Measurements from ENCODE around the gene PAPSS2. TPM values are rescaled to one million over a fixed set of nuclear protein-coding genes. Genes with fewer than 3 reads are reported as not detected.

Gene PAPSS2
- total RNA-seq, 1 donor: 96.9 TPM

DNA sequence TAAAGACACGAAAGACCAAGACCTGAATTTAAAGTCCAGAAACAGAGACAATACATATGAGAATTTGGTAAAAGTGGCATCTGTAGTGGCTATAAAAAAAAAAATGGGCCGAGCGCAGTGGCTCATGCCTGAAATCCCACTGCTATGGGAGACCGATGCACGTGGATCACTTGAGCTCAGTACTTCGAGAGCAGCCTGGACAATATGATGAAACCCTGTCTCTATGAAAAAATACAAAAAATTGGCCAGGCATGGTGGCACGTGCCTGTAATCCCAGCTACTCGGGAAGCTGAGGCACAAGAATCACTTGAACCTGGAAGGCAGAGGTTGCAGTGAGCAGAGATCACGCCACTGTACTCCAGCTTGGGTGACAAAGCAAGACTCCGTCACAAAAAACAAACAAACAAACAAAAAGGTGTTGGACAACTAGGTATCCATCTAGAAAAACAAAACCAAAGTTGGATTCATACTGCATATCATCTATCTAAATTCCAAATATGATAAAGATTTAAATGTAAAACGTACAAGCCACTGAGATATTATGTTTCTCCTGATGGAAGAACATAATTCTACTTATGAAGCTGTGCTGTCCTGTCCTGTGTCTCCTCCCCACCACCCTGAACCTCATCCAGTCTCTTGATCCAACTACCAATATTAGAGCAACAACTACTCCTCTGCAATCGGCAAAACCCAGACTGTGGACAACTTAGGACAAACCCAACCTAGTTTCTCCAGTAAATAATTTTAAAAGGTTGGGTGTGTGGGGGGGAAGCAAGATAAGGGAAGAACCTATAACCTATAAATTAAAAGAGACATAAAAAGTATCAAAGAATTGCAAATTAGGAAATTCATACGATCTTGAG is 104.6 kb downstream of the PAPSS2 start:
- DNase-seq (ENCODE audit: low read depth): no peak
- TF ChIP-seq, protein P1, sequence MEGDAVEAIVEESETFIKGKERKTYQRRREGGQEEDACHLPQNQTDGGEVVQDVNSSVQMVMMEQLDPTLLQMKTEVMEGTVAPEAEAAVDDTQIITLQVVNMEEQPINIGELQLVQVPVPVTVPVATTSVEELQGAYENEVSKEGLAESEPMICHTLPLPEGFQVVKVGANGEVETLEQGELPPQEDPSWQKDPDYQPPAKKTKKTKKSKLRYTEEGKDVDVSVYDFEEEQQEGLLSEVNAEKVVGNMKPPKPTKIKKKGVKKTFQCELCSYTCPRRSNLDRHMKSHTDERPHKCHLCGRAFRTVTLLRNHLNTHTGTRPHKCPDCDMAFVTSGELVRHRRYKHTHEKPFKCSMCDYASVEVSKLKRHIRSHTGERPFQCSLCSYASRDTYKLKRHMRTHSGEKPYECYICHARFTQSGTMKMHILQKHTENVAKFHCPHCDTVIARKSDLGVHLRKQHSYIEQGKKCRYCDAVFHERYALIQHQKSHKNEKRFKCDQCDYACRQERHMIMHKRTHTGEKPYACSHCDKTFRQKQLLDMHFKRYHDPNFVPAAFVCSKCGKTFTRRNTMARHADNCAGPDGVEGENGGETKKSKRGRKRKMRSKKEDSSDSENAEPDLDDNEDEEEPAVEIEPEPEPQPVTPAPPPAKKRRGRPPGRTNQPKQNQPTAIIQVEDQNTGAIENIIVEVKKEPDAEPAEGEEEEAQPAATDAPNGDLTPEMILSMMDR (IDR thresholded peaks at IDR 0.05; ENCODE audit: insufficient read depth, low read length): no peak
- H3K4me3 ChIP-seq (ENCODE audit: low read depth, low read length): no peak overlapping the region

DNA sequence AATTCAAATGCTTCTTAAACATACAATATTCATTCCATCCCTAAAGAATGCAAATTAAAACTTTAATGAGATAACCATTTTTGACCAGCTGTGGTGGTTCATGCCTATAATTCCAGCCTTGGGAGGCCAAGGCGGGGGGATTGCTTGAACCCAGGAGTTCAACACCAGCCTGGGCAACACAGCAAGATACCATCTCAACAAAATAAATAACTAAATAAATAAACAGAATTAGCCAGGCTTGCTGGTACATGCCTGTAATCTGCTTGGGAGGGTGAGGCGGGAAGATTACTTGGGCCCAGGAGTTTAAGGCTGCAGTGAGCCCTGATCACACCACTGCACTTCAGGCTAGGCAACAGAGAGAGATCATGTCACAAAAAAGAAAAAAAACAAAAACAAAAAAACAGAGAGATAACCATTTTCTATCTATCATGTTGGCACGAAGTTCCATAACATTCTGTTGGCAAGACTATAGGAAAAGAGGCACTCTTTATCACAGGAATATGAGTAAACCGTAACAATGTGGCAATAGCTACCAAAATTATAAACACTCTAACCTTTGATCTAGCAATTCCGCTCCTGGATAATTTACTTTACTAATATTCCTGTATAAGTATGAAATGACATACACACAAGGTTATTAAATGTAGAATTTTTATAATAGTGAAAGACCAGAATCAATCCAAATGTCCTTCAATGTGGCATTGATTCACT is 106.1 kb downstream of the PAPSS2 start:
- H3K4me3 ChIP-seq (ENCODE audit: low read depth, low read length): no peak overlapping the region
- TF ChIP-seq, protein P1 (IDR thresholded peaks at IDR 0.05; ENCODE audit: insufficient read depth, low read length): no peak
- DNase-seq (ENCODE audit: low read depth): no peak

DNA sequence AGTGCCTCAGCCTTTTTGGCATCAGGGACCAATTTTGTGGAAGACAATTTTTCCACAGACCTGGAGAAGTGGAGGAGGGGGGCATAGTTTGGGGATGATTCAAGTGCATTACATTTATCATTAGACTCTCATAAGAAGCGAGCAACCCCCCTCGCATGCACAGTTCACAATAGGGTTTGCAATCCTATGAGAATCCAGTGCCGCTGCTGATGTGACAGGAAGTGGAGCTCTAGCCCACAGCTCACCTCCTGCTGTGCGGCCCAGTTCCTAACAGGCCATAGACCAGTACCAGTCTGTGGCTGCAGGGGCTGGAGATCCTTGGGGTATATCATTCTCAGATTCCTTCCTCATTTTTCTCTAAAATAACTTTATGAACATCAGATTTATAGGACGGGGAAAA is 107.6 kb downstream of the PAPSS2 start:
- TF ChIP-seq, protein P1 (IDR thresholded peaks at IDR 0.05; ENCODE audit: insufficient read depth, low read length): no peak
- H3K4me3 ChIP-seq (ENCODE audit: low read depth, low read length): no peak overlapping the region
- DNase-seq (ENCODE audit: low read depth): no peak

DNA sequence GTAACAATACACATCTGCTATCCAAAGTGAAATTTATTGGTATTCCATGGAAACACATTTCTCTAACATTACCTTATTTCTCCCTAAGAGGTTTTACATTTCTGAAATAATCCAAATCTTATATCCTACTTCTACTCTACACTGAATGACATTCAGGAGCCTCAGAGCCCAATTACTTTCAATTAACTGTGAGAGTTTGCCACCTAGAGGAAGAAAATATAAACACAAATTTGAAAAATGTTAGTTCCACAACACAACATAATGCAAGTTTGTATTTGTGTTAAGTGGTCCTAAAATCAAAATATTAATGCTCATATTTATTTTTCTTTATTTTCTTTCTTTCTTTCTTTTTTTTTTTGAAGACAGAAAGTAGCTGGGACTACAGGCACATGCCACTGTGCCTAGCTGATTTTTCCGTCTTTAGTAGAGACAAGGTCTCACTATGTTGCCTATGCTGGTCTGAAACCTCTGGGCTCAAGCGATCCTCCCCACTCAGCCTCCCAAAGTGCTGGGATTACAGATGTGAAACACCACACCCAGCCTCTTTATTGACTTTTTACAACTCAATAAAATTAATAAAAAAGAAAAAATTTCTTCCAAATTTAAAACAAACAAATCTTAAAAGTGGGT is 112.3 kb downstream of the PAPSS2 start:
- H3K4me3 ChIP-seq (ENCODE audit: low read depth, low read length): no peak overlapping the region
- TF ChIP-seq, protein P1 (IDR thresholded peaks at IDR 0.05; ENCODE audit: insufficient read depth, low read length): peak; percentile 35
- DNase-seq (ENCODE audit: low read depth): peak; percentile 46

DNA sequence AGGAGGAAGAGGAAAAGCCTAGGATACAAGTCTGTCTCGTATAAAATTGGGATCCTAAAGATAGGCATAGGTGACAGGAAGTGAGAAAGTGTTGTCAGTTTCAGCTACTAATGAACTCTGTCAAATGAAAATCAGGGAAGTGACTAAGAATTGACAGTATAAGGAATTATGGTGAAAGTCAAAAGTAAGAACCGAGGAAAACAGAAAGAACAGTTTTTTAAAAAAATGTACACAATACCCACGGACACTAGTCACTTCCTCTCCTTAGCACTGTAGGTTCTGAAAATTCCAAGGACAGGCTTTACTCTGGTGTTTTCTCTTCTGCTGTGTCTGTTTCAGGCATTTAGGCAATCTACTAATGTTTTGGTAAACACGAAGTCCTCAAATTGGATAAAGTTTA is 116.1 kb downstream of the PAPSS2 start:
- TF ChIP-seq, protein P1 (IDR thresholded peaks at IDR 0.05; ENCODE audit: insufficient read depth, low read length): no peak
- no peak overlapping the region for H3K4me3 ChIP-seq (ENCODE audit: low read depth, low read length)
- DNase-seq (ENCODE audit: low read depth): peak; percentile 20

DNA sequence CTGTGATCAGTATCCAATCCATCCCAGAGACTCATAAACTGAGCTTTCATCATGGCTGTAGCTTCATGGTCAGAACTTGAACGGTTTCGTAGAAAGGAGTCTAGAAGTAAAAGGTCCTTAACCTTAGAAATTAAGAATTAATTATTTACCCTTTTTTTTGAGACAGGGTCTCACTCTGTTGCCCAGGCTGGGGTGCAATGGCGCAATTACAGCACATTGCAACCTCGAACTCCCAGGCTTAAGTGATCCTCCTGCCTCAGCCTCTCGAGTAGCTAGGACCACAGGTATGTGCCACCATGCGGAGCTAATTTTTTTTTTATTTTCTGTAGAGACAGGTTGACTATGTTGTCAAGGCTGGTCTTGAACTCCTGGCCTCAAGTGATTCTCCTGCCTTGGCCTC is 116.7 kb downstream of the PAPSS2 start:
- TF ChIP-seq, protein P1 (IDR thresholded peaks at IDR 0.05; ENCODE audit: insufficient read depth, low read length): no peak
- DNase-seq (ENCODE audit: low read depth): no peak
- no peak overlapping the region for H3K4me3 ChIP-seq (ENCODE audit: low read depth, low read length)

All from fibroblast of the aortic adventitia (primary cell).